Forelimb muscle (tissue), 1 donor: ENCODE results near the gene MBTPS2. TPM values are rescaled to one million over a fixed set of nuclear protein-coding genes. Genes with fewer than 3 reads are reported as not detected.
"Not testable (repeated sequence)": the region's sequence is repeated elsewhere in the genome, so short reads cannot be mapped to it uniquely, and the experiment has no call there.

Source experiments
- DNase-seq: peaks from one replicate; pipeline ENCODE4 v3.0.0-alpha.2; 2013; ENCODE audit warnings: low read depth
- polyA plus RNA-seq: library from polyadenylated mRNA; unstranded; fragments of 120-200 nt; gene quantifications from one replicate; pipeline ENCODE4 v1.2.1, GENCODE V29; 2013; ENCODE audit not compliant: insufficient read length

The MBTPS2 gene
- polyA plus RNA-seq, 1 donor: 21.3 TPM

GRCh38 chrX:21856504-21856903 is 17.1 kb downstream of the MBTPS2 start:
- DNase-seq: no peak

- DNase-seq: no peak
Measured at GRCh38 chrX:21863241-21863640, 23.8 kb downstream of the MBTPS2 start.

- DNase-seq: no peak
Measured at GRCh38 chrX:21865436-21865835, 26.0 kb downstream of the MBTPS2 start.

GRCh38 chrX:21870494-21870893 is 31.1 kb downstream of the MBTPS2 start:
- DNase-seq: no peak

DNA sequence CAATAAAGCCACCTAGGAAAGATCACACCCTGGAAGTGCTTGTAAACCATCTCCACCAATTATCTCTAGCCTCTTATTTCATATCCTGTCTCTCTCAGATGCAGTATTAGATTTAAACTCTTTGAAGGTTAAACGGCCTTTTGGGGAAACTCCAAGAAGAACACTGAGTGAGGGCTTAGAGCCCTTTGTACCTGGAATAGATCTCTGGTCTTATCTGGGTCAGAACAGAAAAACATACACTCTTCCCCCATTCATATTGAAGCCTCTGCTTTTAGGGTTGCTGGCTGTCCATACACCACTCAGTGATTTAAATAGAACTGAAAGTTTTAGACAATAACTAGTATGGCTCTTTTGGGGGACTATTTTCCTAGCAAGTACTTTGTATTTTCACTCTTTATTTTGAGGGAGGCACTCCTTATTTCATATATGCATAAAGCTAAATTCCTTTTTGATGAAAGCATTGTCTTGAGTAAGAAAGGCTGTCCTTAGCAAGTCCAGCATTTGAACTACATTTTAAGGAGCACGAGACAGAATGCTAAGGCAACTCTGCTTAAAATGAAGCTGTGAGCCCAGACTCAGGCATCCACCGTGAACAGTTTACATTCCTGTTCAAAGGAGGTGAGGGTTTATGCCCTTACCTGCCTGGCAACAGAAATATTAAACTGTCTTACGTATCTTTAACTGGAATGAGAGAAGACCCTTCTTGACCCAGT is 33.8 kb downstream of the MBTPS2 start:
- DNase-seq: no peak

DNA sequence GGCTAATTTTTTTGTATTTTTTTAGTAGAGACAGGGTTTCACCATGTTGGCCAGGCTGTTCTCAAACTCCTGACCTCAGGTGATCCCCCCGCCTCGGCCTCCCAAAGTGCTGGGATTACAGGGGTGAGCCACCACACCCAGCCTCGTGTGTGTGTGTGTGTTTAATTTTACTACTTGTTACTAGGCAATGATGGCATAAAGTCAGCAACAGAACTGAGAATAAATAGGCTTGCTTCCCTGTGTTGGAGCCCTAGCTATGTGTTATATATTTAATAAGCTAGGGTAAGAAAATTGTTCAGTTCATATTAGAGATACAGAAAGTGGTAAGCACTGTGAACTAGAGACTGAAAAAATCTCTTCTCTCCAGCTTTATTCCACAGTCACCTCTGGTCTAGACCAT is 34.8 kb downstream of the MBTPS2 start:
- DNase-seq: not testable (repeated sequence)

DNA sequence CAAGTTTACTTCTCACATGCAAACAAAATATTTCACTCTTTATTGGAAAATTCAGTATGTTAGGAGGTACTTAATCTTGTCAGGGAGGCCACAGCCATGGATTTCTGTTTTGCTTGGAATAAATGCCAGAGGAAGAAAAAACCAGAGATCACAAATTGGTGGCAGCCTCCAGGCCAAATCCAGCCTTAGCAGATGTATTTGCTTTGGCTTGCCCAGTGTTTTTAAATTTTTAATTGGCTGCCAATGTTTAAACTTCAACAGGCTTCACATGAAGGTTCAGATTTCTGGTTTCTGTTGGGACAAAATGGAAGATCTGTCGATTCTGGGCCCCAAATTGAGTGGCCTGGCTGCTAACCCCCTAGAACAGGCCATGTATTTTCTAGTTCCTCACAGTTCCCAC is 35.6 kb downstream of the MBTPS2 start:
- no peak for DNase-seq

DNA sequence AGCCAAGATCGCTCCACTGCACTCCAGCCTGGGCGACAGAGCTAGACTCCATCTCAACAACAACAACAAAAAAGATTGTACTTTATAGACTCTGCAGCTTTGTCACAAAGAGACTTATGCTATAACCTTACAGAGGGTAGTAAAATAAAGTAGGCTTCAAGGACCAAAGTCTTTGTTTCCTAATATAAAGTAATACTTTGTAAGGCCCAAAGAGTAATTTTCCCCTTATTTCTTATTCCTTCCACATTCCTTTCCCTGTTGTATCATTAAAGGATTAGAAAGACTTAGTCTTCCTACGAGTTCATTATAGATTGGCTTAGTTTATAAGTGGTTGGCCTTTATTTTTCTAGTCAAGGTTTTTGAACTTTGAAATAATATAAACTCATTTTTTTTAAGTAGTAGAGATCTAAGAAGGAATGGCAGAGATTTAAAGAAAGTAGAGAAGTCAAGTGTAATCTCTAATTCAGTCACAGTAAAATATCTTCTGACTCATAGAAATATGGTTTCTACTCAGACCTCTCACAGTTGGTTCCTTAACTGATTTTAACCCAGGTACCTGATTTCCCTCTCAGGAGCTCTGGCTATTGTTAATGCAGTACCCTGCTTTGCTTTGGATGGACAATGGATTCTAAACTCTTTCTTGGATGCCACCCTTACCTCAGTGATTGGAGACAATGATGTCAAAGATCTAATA is 42.6 kb downstream of the MBTPS2 start:
- DNase-seq: no peak

DNA sequence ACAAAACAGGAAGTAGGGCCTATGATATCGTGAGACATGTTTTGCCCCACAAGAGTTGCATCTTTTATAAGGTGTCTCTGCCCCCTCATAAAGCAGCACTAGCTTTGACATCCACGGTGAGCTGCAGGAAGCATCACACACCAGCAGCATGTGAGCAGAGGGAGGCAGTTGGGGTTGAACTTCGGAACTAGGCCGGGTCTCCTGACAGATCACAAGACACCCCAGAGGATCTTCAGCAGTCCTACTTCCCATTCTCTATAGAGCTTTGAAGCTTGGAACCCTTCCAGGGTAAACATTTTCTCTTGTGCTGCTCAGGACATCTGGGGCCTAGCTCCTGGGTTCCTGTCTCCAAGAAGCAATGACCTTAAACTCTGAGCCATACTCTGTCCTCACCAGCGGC is 43.8 kb downstream of the MBTPS2 start:
- peak; percentile 9 for DNase-seq

- DNase-seq: no peak
Measured at GRCh38 chrX:21885568-21885967, 46.2 kb downstream of the MBTPS2 start.

DNA sequence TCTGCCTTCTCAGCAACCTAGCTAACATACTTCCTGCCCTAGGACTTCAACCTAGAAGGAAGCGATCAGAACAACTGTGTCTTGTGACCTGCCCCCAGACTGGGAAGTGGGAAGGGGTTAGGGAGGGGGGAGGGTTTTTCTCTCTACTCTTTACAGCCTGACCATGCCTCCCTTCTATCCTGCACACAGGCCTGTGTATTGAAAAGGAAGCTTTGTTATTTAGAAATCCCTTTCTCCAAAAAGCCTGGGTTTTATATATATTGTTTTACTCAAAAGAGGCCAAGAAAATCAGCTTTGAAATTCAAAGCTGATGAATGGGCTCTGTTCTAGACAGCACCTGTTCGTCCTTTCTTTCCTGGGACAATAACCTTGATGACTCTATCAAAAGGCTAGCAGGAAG is 65.9 kb downstream of the MBTPS2 start:
- no peak for DNase-seq

- DNase-seq: no peak
Measured at GRCh38 chrX:21905953-21906352, 66.5 kb downstream of the MBTPS2 start.

GRCh38 chrX:21907260-21907659 is 67.8 kb downstream of the MBTPS2 start:
- no peak for DNase-seq

GRCh38 chrX:21911481-21911880 is 72.1 kb downstream of the MBTPS2 start:
- no peak for DNase-seq

- no peak for DNase-seq
Measured at GRCh38 chrX:21912220-21912619, 72.8 kb downstream of the MBTPS2 start.

DNA sequence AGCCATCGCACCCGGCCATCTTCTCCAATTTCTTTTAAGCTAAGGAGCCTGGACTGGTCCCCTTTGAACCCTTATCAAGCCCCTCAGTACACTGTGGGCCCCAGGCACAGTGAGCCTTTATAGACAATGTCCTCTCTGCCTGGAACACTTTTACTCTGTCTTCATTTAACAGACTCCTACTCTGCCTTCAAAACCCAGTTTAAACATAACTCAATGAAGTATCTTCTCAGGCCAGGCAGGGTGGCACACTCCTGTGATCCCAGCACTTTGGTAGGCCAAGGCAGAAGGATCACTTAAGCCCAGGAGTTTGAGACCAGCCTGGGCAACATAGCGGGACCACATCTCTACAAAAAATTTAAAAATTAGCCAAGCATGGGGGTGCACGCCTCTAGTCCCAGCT is 73.6 kb downstream of the MBTPS2 start:
- no peak for DNase-seq

- no peak for DNase-seq
Measured at GRCh38 chrX:21926116-21926515, 86.7 kb downstream of the MBTPS2 start.

DNA sequence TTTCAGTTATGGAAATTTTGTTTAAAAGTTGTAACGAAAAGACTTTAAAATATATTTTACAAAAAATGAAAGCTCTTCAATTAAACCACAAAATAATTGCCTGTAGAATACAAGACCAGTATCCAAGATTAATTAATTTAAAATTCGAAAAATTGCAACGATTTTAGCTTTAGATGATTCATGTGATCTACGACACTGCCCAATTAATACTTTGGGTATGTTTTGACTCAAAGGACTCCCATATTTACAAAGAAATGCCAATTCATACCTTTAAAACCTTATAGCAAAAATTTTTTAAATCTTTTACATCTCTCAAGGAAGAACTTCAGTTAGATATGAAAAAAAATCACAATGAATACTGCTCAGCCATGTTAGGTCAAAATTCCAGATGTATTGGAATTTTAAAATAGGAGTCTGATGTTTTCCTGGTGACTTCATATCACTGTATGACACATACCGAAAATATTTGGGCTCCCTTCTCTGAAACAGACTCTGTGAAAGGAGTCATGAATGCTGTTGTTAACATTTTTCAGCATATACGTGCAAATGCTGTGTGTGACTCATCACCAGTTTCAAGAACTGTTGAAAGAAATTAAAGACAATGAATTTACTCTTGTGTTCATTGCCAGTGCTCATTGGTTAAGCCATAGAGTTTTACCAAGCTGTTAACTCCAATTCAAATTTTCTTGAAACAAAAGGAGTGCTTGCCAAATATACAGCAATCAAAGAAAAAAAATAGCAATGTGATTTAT is 87.3 kb downstream of the MBTPS2 start:
- no peak for DNase-seq

- DNase-seq: no peak
Measured at GRCh38 chrX:21929209-21929608, 89.8 kb downstream of the MBTPS2 start.

DNA sequence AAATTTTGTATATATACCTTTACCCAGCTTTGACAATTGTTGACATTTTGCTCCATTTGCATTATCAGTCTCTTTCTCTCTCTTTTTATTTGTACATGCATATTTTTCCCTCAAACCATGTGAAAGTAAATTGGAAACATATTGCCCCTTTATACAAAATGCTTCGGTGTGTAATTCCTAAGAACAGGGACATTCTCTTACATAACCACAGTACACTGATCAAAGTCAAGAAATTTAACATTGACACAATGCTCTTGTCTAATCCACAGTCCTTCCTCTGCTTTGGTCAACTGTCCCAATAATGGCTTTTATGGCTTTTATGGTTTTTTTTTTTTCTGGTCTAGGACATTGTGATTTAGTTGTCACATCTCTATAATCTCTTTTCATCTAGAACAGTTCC is 91.6 kb downstream of the MBTPS2 start:
- no peak for DNase-seq

- DNase-seq: no peak
Measured at GRCh38 chrX:21932292-21933002, 93.0 kb downstream of the MBTPS2 start.

DNA sequence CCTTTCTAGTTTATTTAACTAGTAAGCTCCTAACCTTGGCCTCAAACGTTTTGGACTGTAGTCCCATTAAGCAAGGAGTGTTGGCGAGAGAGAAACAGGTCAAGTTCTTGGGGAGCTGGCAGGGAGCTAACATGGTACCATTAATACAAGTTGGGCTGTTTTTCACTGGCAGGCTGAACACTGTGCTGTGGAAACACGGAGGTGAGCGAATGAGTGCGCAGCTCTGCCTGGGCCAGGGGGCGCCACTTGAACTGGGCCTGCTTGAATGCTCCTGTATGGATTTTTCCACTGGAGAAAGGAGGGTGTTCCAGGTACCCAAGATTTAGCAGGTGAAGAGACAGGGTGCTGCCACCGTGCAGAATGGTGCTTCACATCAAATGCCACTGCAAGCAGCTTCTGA is 93.7 kb downstream of the MBTPS2 start:
- no peak for DNase-seq
